Measurements from ENCODE around the gene DNAH11.

GRCh38 chr7:21548491-21548890, 5.7 kb downstream of the DNAH11 start:
- no peak for TF ChIP-seq CTCF (conservative IDR thresholded peaks at IDR 0.05)
- TF ChIP-seq ZFX (IDR thresholded peaks at IDR 0.05) = no peak

Measured in C4-2B (cell line).